ENCODE results near the gene LZTS3.

DNA sequence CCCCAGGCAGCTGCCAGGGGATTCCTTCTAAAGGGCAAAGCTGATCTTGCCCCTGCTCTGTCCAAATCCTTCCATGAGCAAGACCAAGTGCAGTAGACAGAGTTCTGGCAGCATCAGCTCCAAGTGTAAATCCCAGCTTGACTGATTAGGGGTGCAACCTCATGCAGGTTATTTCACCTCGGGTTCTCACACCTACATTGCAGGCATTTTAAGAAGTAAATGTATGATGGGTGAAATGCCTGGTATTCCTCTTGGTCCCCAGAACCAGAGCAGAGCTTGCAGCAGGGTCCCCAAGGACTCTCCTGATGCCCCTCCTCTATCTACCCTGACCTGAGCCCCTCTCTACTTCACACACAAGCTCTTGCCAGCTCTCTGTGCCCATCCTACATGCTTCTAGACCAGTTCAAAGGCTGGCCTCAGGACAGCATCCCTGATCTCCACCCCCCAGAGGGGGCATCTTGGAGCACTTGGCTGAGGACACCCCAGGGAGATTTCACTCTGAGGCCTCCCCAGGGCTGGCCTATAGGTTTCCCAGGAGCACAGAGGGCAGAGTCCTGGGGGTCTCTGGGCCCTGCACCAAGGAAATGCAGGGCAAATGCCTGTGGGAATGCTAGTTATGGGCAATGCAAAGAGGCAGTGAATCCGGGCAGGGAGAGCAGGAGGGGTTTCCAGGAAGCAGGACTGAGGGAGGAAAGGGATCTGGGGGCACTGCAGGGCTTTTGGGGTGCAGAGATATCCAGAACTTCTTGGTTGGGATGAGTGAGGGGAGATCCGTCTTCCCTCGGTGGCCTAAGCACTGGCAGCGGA, 1.0 kb downstream of the LZTS3 start:
- TF ChIP-seq CBX3 (IDR thresholded peaks at IDR 0.05; ENCODE audit: borderline replicate concordance, low read depth) (no peak), RCOR1 (conservative IDR thresholded peaks at IDR 0.05; ENCODE audit: low read depth, low read length) (no peak), CEBPB (IDR thresholded peaks at IDR 0.05; ENCODE audit: borderline replicate concordance in 1 of 2, low read depth in 2 of 2, low read length in 2 of 2) (no peak), POLR2AphosphoS5 (IDR thresholded peaks at IDR 0.05; ENCODE audit: low read length) (no peak), YY1 (IDR thresholded peaks at IDR 0.05; ENCODE audit: low read depth, low read length) (no peak), MYB (IDR thresholded peaks at IDR 0.05; ENCODE audit: borderline replicate concordance, low read depth, low read length) (no peak), NRF1 (conservative IDR thresholded peaks at IDR 0.05; ENCODE audit: low read depth, low read length) (no peak), KDM1A (IDR thresholded peaks at IDR 0.05; ENCODE audit: borderline replicate concordance) (no peak), USF1 (IDR thresholded peaks at IDR 0.05; ENCODE audit: borderline replicate concordance, extremely low read length, insufficient read depth, low read depth, low read length) (no peak), RAD21 (IDR thresholded peaks at IDR 0.05; ENCODE audit: insufficient read depth, low read depth, low read length) (no peak)
- TF ChIP-seq, protein P1, sequence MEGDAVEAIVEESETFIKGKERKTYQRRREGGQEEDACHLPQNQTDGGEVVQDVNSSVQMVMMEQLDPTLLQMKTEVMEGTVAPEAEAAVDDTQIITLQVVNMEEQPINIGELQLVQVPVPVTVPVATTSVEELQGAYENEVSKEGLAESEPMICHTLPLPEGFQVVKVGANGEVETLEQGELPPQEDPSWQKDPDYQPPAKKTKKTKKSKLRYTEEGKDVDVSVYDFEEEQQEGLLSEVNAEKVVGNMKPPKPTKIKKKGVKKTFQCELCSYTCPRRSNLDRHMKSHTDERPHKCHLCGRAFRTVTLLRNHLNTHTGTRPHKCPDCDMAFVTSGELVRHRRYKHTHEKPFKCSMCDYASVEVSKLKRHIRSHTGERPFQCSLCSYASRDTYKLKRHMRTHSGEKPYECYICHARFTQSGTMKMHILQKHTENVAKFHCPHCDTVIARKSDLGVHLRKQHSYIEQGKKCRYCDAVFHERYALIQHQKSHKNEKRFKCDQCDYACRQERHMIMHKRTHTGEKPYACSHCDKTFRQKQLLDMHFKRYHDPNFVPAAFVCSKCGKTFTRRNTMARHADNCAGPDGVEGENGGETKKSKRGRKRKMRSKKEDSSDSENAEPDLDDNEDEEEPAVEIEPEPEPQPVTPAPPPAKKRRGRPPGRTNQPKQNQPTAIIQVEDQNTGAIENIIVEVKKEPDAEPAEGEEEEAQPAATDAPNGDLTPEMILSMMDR (IDR thresholded peaks at IDR 0.05 in 2 of 3, conservative IDR thresholded peaks at IDR 0.05 in 1 of 3; ENCODE audit: control insufficient read depth in 2 of 3, extremely low read depth in 1 of 3, insufficient read depth in 1 of 3, low read depth in 3 of 3, low read length in 3 of 3): no peak
